Breast epithelium (tissue), 4 donors: Measurements from ENCODE around the gene CELA1. TPM values are rescaled to one million over a fixed set of nuclear protein-coding genes. Genes with fewer than 3 reads are reported as not detected.

Source experiments
- DNase-seq, 2 donors: peaks; one replicate each; pipeline ENCODE4 v3.0.0-alpha.2; 2019; ENCODE audit warnings: low spot score in 2 of 2
- H3K27ac ChIP-seq, 2 donors: fragments of 200-600 bp; sonication (generic) in 1 of 2; one replicate each; pipeline ENCODE4 v1.5.1; 2016 to 2019; ENCODE audit warnings: mild to moderate bottlenecking in 1 of 2
- H3K27me3 ChIP-seq, 2 donors: fragments of 200-600 bp; sonication (generic) in 1 of 2; one replicate each; pipeline versions ENCODE4 v1.5.1 to v1.6.0; 2017 to 2019; ENCODE audit warnings: control low read depth in 1 of 2, mild to moderate bottlenecking in 1 of 2
- H3K36me3 ChIP-seq: fragments of 200-600 bp; one replicate; pipeline ENCODE4 v1.5.1; 2019
- H3K4me1 ChIP-seq, 2 donors: fragments of 200-600 bp; sonication (generic); one replicate each; pipeline ENCODE4 v1.5.1; 2016 to 2019; ENCODE audit warnings: control low read depth in 1 of 2
- H3K4me3 ChIP-seq, 3 donors: fragments of 200-600 bp; sonication (generic); 1 replicate in 2 of 3; 2 replicates in 1 of 3; pipeline ENCODE4 v1.5.1; 2016 to 2019; ENCODE audit warnings: mild to moderate bottlenecking in 3 of 3, moderate library complexity in 2 of 3
- H3K9me3 ChIP-seq, 2 donors: fragments of 200-600 bp; sonication (generic) in 1 of 2; one replicate each; pipeline ENCODE4 v1.5.1; 2016 to 2019; ENCODE audit warnings: control low read depth in 1 of 2
- CTCF ChIP-seq, 3 donors: fragments of 450-650 bp; IDR thresholded peaks; one replicate each; pipeline ENCODE4 v1.5.1; 2016 to 2017; ENCODE audit warnings: antibody characterized with exemption in 3 of 3, mild to moderate bottlenecking in 3 of 3, moderate library complexity in 3 of 3
- POLR2A ChIP-seq: fragments of 450-650 bp; IDR thresholded peaks from one replicate; pipeline ENCODE4 v1.6.1; 2016; ENCODE audit warnings: antibody characterized with exemption, mild to moderate bottlenecking, moderate library complexity
- POLR2AphosphoS5 ChIP-seq, 3 donors: sonication (generic); formaldehyde crosslinking; IDR thresholded peaks; one replicate each; pipeline ENCODE4 v1.6.1; 2017; ENCODE audit warnings: antibody characterized with exemption in 3 of 3
- intact Hi-C: fragments of 100-400 bp; cut with DNase I; formaldehyde crosslinking; loops from one replicate; pipeline ENCODE4 v1.15.1; 2023; ENCODE audit warnings: low total_unique reads
- total RNA-seq, 3 donors: library from RNA; depleted of rRNA; stranded (reverse); fragments of >200 nt; gene quantifications; one replicate each; pipeline ENCODE4 v1.1.0, GENCODE V29; 2016

The CELA1 gene
- total RNA-seq, 3 donors from 2014 or later = not detected

GRCh38 chr12:51388069-51388799, 41.8 kb upstream of the CELA1 start:
- Histone ChIP-seq H3K9me3 (no peaks in the 10 kb centered on the region), H3K4me1 (peaks cover 0 to 4% of the 10 kb centered on the region in 2 donors), H3K36me3 (no peaks in the 10 kb centered on the region), H3K4me3 (no peak overlapping the region), H3K27ac (peak overlapping the region; percentile 65 to 66), H3K27me3 (no peaks in the 10 kb centered on the region)
- intact Hi-C loops = no loop called here
- peak; percentile 58 to 68 for DNase-seq
- TF ChIP-seq POLR2AphosphoS5 (IDR thresholded peaks at IDR 0.05) (no peak), POLR2A (no peak), CTCF (IDR thresholded peaks at IDR 0.05) (no peak)

- Histone ChIP-seq H3K9me3 (no peaks in the 10 kb centered on the region), H3K36me3 (no peaks in the 10 kb centered on the region), H3K4me3 (no peak overlapping the region), H3K27ac (peak overlapping the region; percentile 48 to 85), H3K4me1 (peaks cover 0 to 4% of the 10 kb centered on the region in 2 donors), H3K27me3 (no peaks in the 10 kb centered on the region)
- no peak for DNase-seq
- intact Hi-C loops = no loop called here
- TF ChIP-seq POLR2A = no peak
- no peak for TF ChIP-seq POLR2AphosphoS5 (IDR thresholded peaks at IDR 0.05)
- no peak for TF ChIP-seq CTCF (IDR thresholded peaks at IDR 0.05)
Observed at GRCh38 chr12:51386351-51386750, 39.9 kb upstream of the CELA1 start.

- H3K9me3 ChIP-seq = no peaks in the 10 kb centered on the region
- no peaks in the 10 kb centered on the region for H3K36me3 ChIP-seq
- H3K27me3 ChIP-seq = no peaks in the 10 kb centered on the region
- H3K4me1 ChIP-seq = no peaks in the 10 kb centered on the region
- peak overlapping the region in 1 of 2 donors; percentile 80 for H3K27ac ChIP-seq
- H3K4me3 ChIP-seq = no peak overlapping the region
- no peak for DNase-seq
- intact Hi-C loops = no loop called here
- TF ChIP-seq POLR2A (no peak), POLR2AphosphoS5 (IDR thresholded peaks at IDR 0.05) (no peak), CTCF (IDR thresholded peaks at IDR 0.05) (no peak)
Observed at GRCh38 chr12:51383269-51383905, 36.9 kb upstream of the CELA1 start.

- Histone ChIP-seq H3K36me3 (no peaks in the 10 kb centered on the region), H3K27me3 (no peaks in the 10 kb centered on the region), H3K9me3 (no peaks in the 10 kb centered on the region), H3K4me1 (no peaks in the 10 kb centered on the region), H3K4me3 (no peak overlapping the region), H3K27ac (peak overlapping the region in 1 of 2 donors; percentile 69)
- DNase-seq = no peak
- intact Hi-C loops = no loop called here
- TF ChIP-seq CTCF (IDR thresholded peaks at IDR 0.05) = no peak
- no peak for TF ChIP-seq POLR2A
- TF ChIP-seq POLR2AphosphoS5 (IDR thresholded peaks at IDR 0.05) = no peak
Observed at GRCh38 chr12:51382173-51382572, 35.7 kb upstream of the CELA1 start.
